ENCODE data around the gene APOM.

The APOM gene

GRCh38 chr6:31631209-31631608, 24.5 kb upstream of the APOM start:
- DNase-seq (ENCODE audit: low read depth): no peak

GRCh38 chr6:31631681-31632278, 23.9 kb upstream of the APOM start:
- DNase-seq (ENCODE audit: low read depth): no peak

GRCh38 chr6:31632279-31632946, 23.3 kb upstream of the APOM start:
- no peak for DNase-seq (ENCODE audit: low read depth)

- DNase-seq (ENCODE audit: low read depth): no peak
These were observed 22.2 kb upstream of the APOM start for GRCh38 chr6:31633447-31633846.

- no peak for DNase-seq (ENCODE audit: low read depth)
These were observed 21.6 kb upstream of the APOM start for GRCh38 chr6:31634131-31634530.

- DNase-seq (ENCODE audit: low read depth): no peak
These were observed 20.6 kb upstream of the APOM start for GRCh38 chr6:31634969-31635575.

GRCh38 chr6:31636698-31637596, 18.7 kb upstream of the APOM start:
- DNase-seq (ENCODE audit: low read depth): no peak

GRCh38 chr6:31639043-31639442, 16.7 kb upstream of the APOM start:
- no peak for DNase-seq (ENCODE audit: low read depth)

- peak; percentile 85 for DNase-seq (ENCODE audit: low read depth)
These were observed 16.2 kb upstream of the APOM start for GRCh38 chr6:31639449-31639861.

- DNase-seq (ENCODE audit: low read depth): no peak
These were observed 15.1 kb upstream of the APOM start for GRCh38 chr6:31640612-31641011.

GRCh38 chr6:31641370-31641769, 14.3 kb upstream of the APOM start:
- no peak for DNase-seq (ENCODE audit: low read depth)

GRCh38 chr6:31642798-31643570, 12.7 kb upstream of the APOM start:
- DNase-seq (ENCODE audit: low read depth): no peak

GRCh38 chr6:31643818-31644454, 11.8 kb upstream of the APOM start:
- no peak for DNase-seq (ENCODE audit: low read depth)

GRCh38 chr6:31645325-31645724, 10.4 kb upstream of the APOM start:
- no peak for DNase-seq (ENCODE audit: low read depth)

- peak; percentile 79 for DNase-seq (ENCODE audit: low read depth)
These were observed 4.0 kb upstream of the APOM start for GRCh38 chr6:31651602-31652191.

GRCh38 chr6:31652925-31653724, 2.6 kb upstream of the APOM start:
- no peak for DNase-seq (ENCODE audit: low read depth)

- DNase-seq (ENCODE audit: low read depth): no peak
These were observed 933 bp upstream of the APOM start for GRCh38 chr6:31654574-31655348.

- no peak for DNase-seq (ENCODE audit: low read depth)
These were observed 1.9 kb downstream of the APOM start for GRCh38 chr6:31657406-31658157.
